HG02588 (cell line): ENCODE measurements around the gene DPPA2.

ENCODE experiments used
- ATAC-seq: cut with Tn5 transposase; IDR thresholded peaks from one replicate; pipeline ENCODE4 v1.9.1; 2021; ENCODE audit warnings: mild to moderate bottlenecking, moderate library complexity; ENCODE audit not compliant: unreplicated experiment

DPPA2 gene

DNA sequence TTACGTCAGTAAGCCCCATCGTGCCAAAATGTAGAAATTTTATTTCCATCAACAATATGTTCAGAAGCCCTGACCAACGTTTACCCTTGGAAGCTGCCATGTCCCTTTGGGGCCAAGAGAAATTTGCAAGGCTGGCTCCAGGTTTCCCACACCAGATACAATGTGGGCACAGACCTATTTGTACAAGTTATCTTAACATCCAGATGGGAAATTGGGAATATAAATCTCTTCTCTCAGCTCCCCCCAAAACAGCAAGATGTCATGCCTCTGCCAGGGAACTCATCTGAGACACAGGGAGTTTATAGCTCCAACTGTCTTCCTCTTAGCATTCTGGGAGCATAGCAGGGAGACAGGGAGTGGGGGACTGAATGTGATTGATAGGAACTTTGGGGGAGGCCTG, 9.3 kb upstream of the DPPA2 start:
- ATAC-seq: no peak

DNA sequence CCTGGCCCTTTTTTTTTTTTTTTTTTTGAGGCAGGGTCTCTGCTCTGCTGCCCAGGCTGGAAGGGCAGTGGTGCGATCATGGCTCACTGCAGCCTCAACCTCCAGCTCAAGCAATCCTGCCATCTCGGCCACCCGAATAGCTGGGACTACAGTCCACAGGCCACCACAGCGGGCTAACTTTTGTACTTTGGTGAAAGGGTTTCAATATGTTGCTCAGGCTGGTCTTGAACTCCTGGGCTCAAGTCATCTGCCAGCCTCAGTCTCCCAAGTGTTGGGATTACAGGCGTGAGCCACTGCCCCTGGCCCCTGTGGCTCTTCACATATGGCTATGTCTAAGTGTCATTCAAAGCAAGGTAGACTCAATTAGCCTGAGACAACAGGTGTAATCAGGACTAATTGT, 8.8 kb upstream of the DPPA2 start:
- ATAC-seq: no peak

DNA sequence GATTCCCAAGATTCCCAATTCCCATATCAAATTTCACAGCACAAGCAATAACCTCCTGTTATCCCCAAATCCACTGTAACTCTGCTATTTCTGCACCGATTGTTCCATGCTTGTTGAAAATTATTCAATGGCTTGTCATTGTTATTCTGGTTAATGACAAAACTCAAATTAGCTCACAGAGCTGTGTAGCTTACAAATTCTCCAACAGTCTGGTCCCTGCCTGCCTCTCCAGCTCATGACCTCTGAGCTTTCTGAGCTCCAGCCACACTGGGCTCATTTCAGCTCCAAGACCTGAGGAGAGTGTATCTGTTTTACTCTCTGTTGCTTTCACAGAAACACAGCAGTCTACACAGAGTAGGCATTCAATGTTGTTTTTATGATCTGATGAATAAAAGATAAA, 3.3 kb downstream of the DPPA2 start:
- ATAC-seq: no peak

DNA sequence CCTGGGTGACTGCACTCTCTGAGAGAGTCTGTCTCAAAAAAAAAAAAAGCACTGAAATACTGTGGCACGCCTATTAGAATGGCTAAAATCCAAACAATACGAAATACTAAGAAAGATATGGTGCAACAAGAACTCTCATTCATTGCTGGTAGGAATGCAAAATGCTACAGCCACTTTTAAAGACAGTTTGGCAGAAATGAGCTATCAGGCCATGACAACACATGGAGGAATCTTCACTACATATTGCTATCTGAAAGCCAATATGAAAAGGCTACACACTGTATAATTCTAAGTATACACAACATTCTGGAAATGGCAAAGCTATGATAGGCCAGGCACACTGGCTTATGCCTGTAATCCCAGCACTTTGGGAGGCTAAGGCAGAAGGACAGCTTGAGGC, 18.8 kb downstream of the DPPA2 start:
- no peak for ATAC-seq

DNA sequence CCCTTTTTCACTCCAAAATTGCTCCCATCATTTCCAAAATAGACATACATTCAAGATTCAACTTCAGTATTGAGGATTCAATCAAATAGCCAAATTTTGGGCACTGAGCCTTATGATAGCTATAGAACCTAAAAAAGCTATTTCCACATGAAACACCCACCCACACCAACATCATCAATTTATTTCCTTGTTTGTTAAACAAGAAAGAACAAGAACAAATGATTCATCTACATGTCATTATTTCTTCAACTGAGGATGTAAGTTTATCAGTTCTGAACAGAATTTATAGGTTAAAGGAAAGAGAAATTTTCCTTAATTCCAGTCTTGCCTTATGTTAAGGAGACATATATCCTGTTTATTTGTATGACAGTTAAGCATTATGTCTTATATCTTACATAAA, 32.2 kb downstream of the DPPA2 start:
- no peak for ATAC-seq

DNA sequence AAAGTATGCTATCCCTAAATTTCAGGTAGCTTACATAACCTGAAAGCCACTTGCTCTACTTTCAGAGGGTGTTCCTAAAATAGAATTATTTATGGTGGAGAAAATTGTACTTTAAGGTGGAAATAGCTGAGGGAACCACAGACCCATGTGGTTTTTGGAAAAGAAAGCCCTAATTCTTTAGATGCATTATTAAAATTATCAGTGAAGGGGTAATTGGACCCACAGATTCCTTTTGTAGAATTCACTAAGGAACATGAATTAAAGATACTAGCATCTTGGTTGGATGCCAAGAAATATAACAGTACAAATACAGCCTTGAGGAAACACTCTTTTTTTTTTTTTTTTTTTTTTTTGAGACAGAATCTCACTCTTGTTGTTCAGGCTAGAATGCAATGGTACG, 37.8 kb downstream of the DPPA2 start:
- ATAC-seq: no peak

DNA sequence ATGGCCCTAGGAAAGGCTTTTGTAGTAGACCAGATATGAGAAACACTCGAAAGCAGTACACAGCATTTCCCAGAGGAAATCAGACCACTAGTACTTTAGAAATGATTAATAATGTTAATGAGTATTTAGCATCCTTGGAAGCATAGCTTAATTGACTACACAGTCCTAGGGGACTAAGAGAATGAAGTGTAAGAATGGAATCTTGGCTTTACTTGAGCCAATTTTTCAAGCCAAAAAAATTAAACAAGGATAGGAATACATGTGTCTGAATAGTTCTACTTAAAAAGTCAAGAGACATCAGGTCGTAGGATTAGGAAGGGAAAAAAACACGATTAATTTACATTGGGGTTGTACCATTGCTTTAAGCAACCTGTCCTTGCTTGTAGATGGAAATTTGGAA, 38.2 kb downstream of the DPPA2 start:
- no peak for ATAC-seq

DNA sequence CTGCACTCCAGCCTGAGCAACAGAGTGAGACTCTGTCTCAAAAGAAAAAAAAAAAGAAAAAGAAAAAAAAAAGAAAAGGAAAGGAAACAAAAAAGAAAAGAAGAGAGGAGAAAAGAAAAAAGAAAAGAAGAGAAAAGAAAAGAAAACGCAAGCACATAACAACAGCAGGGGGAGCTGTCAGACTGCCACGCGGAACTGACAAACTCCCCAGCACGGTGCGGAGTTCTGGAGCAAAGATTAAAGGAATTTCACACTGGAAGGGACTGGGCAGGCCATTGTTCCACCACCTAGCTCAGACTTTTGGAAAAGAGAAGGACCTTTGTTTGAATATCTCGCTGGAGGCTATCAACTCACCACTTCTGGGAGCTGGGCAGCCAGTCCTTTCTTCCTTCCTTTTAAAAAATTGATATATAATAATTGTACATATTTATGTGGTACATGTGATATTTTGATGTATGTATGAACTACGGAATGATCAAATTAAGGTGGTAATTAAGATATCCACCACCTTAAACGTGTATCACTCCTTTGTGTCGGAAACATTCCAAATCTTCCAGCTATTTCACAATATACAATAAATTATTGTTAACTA, 40.5 kb downstream of the DPPA2 start:
- ATAC-seq: no peak

DNA sequence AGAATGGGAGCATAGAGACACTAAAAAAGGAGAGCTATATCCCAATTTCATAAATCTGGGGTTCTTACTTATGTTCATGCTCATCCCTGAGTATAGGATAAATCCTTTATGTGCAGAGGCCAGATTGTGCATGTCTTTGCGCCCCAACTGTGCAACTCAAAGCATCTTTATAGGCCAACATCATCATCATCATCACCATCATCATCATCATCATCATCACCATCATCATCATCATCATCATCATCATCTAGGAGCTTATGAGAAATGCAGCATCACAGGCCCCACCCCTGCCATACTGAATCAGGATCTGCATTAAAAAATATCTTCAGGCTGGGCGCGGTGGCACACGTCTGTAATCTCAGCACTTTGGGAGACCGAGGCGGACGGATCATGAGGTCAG, 45.5 kb downstream of the DPPA2 start:
- no peak for ATAC-seq

DNA sequence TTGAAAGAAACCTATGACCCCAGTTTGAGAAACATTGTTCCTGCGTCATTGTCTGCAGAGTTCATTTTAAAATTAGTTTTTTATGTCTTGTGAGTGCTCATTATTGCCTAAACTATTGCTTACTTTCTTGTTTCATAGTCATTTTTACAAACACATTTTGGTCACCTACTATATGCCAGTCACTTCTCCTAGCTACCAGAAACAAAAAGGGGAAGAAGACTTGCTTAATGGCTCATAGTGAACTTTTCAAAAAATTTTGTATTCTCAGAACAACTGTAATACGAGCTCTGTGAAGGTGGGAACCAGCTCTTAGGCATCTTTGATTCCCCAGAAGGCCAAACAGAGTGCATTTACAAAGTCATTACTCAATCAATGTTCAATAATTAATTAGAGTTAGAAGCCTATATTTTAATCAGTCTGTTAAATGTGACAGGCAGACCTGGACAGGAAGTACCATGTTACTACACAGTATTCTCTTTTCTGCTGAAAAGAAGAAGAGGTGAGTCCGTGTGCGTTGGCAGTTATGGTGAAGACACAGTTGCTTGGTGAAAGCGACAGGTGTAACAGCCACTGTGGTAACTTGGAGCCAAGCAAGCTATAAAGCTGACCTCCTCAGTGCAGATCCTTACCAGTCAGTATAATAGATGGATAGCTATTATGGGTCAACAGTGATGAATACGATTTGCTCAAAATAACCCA, 46.6 kb downstream of the DPPA2 start:
- no peak for ATAC-seq

DNA sequence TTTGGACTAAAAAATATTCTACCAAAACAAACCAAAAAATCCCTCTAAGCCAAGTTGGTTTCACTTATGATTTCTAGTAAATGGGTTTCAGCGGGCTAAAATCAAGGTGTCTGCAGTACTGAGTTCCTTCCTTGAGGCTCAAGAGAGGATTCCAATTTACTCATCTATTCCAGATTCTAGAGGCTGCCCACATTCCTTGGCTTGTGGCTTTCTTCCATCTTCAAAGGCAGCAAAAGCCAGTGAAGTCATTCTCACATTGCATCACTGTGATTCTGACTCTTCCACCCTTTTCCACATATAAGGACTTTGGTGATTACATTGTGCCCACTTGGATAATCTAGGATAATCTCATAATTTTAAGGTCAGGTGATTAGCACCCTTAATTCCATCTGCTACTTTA, 48.1 kb downstream of the DPPA2 start:
- no peak for ATAC-seq

DNA sequence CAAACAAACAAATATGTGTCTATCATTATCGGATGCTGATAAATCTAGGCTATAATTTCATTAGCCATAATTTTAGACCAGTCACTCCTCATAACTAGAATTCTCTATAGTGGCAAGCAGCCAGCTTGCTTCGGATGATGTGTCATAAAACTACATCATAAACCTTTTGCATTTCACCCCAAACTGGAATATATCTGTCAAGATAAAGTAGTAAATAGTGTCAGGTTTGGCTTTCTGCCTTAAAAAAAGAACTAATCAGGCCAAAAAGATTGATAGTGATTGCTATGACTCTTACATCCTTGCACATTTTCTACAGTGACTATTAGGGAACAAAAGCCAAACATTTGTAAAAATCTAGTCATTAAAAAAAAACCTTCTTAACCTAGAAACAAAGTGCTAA, 51.0 kb downstream of the DPPA2 start:
- no peak for ATAC-seq

DNA sequence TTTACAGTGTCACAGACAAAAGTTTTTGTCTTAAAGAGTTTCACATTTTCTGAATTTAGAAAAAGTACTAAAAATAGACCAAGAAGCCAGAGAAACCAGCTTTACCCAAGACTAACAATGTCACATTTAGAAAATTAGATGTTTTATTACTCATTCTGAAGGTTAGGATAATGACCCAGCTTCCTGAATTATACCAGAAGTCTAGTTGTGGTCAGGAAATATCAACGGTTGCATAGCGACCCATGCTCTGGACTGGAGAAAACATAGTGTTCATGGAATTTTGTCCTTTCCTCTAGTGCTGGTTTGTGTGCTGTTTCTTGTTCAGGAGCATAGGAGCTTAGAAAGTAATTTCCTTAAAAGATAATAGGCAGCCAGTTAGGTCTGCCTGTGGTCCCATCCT, 59.0 kb downstream of the DPPA2 start:
- ATAC-seq: no peak

DNA sequence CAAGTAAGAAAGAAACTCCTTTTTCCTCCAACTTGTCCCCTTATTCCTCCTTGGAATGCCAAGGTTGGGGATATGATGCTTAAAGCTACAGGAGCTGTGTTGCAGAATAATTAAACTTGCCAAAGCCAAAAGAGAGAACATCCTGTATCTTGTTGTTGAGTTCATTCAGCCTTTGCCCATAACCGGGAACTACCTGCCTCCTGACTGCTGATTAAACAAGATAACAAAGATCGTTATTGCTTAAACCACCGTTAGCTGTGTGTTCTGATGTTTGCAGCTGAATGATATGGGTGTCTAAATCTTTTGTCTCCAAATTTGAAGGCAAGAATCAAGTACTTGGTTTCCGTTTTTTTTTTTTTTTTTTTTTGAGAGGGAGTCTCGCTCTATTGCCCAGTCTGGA, 61.5 kb downstream of the DPPA2 start:
- no peak for ATAC-seq

DNA sequence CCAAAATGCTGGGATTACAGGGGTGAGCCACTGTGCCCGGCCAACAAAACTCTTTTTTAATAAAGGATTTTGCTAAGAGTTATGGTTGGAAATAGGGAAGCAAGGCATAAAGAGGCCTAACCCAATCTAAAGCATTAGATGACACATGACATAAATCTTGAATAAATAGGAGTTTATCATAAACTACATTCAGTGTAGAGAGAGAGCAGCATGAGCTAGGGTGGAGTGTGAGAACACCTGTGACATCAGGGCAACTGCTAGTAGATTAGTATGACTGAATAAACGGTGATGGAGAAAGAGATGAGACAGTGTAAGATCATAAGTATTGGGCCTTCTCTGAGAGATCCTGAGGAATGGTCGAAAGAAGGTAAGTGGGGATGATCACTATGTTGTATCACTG, 63.7 kb downstream of the DPPA2 start:
- ATAC-seq: no peak
